GM10266 (cell line): Measurements from ENCODE around the gene GAK.

ENCODE experiments used
- DNase-seq: peaks from one replicate; pipeline ENCODE4 v3.0.0; 2012; ENCODE audit errors: extremely low spot score
- CTCF ChIP-seq: IDR thresholded peaks from 2 replicates; pipeline ENCODE4 v1.5.1; 2012; ENCODE audit warnings: mild to moderate bottlenecking, low read depth; ENCODE audit not compliant: control insufficient read depth, insufficient read depth; ENCODE audit errors: missing control alignments

The GAK gene

GRCh38 chr4:971666-972500 is 39.8 kb upstream of the GAK start:
- TF ChIP-seq CTCF = no peak
- no peak for DNase-seq

DNA sequence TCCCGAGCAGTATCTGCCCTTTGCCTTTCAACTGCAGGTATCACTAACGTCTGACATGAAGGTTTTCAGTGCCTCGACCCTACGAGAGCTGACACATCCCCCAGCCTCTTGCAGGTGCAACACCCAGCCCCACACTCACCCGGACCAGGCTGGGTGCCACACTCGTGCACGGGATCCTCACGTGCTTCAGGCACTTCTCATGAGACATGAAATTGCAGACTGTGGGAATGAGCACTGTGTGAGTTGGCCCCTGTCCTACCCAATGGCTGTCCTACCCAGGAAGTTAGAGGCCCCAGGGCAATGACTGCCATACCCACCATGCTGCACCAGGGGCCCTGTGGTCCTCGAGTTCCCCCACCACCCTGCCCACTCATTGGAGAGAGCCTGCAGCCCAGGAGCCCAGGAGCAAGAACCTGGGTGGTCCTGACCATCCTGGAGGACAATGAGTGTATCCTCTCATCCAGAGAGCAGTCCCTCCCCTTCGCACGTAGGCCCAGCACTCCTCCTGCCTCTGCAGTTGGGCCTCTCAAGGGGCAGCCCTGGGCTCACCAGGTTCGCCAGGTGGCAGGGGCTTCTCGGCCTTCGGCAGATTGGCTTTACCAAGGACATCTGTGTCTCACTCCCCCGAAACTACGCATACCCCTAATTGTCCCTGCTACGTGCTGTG is 38.9 kb upstream of the GAK start:
- no peak for TF ChIP-seq CTCF
- no peak for DNase-seq

GRCh38 chr4:970046-970745 is 38.1 kb upstream of the GAK start:
- TF ChIP-seq CTCF = no peak
- no peak for DNase-seq

GRCh38 chr4:968621-969394 is 36.7 kb upstream of the GAK start:
- DNase-seq = no peak
- no peak for TF ChIP-seq CTCF

DNA sequence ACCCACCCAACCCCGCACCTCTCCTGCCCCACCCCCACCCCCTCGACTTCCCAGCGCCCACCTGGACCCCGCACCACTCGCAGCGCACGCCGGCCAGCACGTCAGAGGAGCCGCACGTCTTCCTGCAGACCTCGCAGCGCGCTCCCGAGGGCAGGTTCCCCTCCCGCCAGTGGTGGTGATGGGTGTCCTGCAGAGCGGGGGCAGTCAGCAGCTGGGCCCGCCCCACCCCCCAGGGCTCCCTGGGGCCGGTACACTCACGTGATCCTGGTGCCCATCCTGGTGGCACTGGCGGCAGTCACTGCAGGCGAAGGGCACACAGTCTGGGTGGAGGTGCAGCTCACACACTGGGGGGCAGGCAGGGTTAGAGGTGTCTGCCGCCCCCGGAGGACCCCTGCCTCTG is 36.1 kb upstream of the GAK start:
- no peak for TF ChIP-seq CTCF
- no peak for DNase-seq

DNA sequence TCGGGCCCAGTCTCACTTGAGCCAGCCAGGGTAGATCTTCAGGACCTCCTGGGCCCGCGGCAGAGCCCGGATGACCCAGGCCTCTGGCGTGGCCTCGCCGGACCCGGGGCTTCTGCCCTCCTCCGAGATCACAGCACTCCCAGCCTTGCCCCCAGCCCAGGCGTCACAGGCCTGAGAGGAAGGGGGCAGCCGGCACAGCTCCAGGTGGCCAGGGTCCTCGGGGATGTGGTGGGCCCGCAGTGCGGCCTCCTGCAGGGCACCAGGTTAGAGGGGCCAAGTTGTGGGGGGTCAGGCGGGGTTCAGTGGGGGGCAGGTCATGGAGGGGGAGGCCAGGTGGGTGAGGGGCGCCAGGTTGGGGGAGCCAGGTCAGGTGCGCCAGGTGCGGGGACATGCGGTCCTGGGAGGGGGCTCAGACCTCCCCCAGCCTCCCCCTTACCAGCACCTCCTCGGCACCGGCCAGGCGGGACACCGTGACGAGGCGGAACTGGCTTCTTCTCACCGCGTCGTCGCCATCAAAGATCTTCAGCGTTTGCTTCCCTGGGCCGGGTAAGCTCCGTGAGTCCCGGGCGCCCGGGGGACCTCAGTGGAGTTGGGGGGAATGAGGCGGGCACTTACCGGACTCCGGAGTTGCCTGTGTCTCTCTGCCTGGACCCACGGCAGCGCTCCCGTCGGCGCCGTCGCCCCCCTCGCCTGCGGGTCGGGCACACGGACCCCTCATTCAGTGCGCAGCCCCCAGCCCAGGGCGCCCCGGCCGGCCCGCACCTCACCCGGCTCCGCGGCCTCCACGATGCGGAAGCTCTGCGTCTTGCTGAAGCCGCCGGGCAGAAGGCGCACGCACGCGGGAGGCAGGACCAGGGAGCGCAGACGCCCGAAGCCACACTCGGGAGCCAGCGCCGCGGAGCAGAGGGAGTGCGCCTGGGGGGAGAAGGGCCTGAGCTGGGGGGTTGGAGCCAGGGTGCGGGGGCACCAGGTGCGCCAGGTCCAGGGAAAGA is 35.3 kb upstream of the GAK start:
- DNase-seq = no peak

More for the DNA sequence above, 35.3 kb upstream of the GAK start:
- TF ChIP-seq CTCF = no peak
